Measurements from ENCODE around the gene GSDME.

GRCh38 chr7:24741679-24742505, 15.4 kb downstream of the GSDME start:
- TF ChIP-seq, protein P1, sequence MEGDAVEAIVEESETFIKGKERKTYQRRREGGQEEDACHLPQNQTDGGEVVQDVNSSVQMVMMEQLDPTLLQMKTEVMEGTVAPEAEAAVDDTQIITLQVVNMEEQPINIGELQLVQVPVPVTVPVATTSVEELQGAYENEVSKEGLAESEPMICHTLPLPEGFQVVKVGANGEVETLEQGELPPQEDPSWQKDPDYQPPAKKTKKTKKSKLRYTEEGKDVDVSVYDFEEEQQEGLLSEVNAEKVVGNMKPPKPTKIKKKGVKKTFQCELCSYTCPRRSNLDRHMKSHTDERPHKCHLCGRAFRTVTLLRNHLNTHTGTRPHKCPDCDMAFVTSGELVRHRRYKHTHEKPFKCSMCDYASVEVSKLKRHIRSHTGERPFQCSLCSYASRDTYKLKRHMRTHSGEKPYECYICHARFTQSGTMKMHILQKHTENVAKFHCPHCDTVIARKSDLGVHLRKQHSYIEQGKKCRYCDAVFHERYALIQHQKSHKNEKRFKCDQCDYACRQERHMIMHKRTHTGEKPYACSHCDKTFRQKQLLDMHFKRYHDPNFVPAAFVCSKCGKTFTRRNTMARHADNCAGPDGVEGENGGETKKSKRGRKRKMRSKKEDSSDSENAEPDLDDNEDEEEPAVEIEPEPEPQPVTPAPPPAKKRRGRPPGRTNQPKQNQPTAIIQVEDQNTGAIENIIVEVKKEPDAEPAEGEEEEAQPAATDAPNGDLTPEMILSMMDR (IDR thresholded peaks at IDR 0.05; ENCODE audit: poor library complexity): no peak
- TF ChIP-seq EZH2 (IDR thresholded peaks at IDR 0.05; ENCODE audit: borderline replicate concordance): no peak
